LoVo (cell line): ENCODE measurements around the gene TRIP10.
"Not testable (repeated sequence)": the region's sequence is repeated elsewhere in the genome, so short reads cannot be mapped to it uniquely, and the experiment has no call there.

Source experiments
- DNase-seq: peaks from one replicate; pipeline ENCODE4 v3.0.0-alpha.2; 2016; ENCODE audit warnings: low spot score

The TRIP10 gene

GRCh38 chr19:6739390-6739882 lies at the start of gene TRIP10:
TSS of gene TRIP10 (plus strand) at chr19:6739680. CDS start at chr19:6739762, 82 bp downstream.
- peak; percentile 90 for DNase-seq

- no peak for DNase-seq
Observed at GRCh38 chr19:6690160-6690885, 49.2 kb upstream of the TRIP10 start.

GRCh38 chr19:6691342-6691741 lies 48.1 kb upstream of the TRIP10 start:
- no peak for DNase-seq

GRCh38 chr19:6692027-6692426 lies 47.5 kb upstream of the TRIP10 start:
- no peak for DNase-seq

GRCh38 chr19:6693056-6693471 lies 46.4 kb upstream of the TRIP10 start:
- DNase-seq: no peak

- DNase-seq: no peak
Observed at GRCh38 chr19:6693681-6694080, 45.8 kb upstream of the TRIP10 start.

- DNase-seq: no peak
Observed at GRCh38 chr19:6694147-6694815, 45.2 kb upstream of the TRIP10 start.

- DNase-seq: no peak
Observed at GRCh38 chr19:6696239-6696820, 43.1 kb upstream of the TRIP10 start.

GRCh38 chr19:6697291-6697690 lies 42.2 kb upstream of the TRIP10 start:
- no peak for DNase-seq

- DNase-seq: no peak
Observed at GRCh38 chr19:6699935-6700334, 39.5 kb upstream of the TRIP10 start.

GRCh38 chr19:6700586-6701316 lies 38.7 kb upstream of the TRIP10 start:
- no peak for DNase-seq

GRCh38 chr19:6705931-6706632 lies 33.4 kb upstream of the TRIP10 start:
- DNase-seq: no peak

GRCh38 chr19:6706633-6706958 lies 32.9 kb upstream of the TRIP10 start:
- DNase-seq: no peak

- no peak for DNase-seq
Observed at GRCh38 chr19:6707011-6707657, 32.3 kb upstream of the TRIP10 start.

GRCh38 chr19:6707658-6708018 lies 31.8 kb upstream of the TRIP10 start:
- DNase-seq: no peak

- no peak for DNase-seq
Observed at GRCh38 chr19:6708346-6708745, 31.1 kb upstream of the TRIP10 start.

- not testable (repeated sequence) for DNase-seq
Observed at GRCh38 chr19:6708913-6709312, 30.6 kb upstream of the TRIP10 start.

- DNase-seq: no peak
Observed at GRCh38 chr19:6709549-6709948, 29.9 kb upstream of the TRIP10 start.

GRCh38 chr19:6710273-6711077 lies 29.0 kb upstream of the TRIP10 start:
- no peak for DNase-seq

- DNase-seq: no peak
Observed at GRCh38 chr19:6711078-6711361, 28.5 kb upstream of the TRIP10 start.

GRCh38 chr19:6711605-6712004 lies 27.9 kb upstream of the TRIP10 start:
- DNase-seq: no peak
